ENCODE data around the gene ARL14. TPM values are rescaled to one million over a fixed set of nuclear protein-coding genes. Genes with fewer than 3 reads are reported as not detected.
"Not testable (repeated sequence)": the region's sequence is repeated elsewhere in the genome, so short reads cannot be mapped to it uniquely, and the experiment has no call there.

ARL14 gene
- polyA plus RNA-seq, 1 donor from 2014 or later = not detected

DNA sequence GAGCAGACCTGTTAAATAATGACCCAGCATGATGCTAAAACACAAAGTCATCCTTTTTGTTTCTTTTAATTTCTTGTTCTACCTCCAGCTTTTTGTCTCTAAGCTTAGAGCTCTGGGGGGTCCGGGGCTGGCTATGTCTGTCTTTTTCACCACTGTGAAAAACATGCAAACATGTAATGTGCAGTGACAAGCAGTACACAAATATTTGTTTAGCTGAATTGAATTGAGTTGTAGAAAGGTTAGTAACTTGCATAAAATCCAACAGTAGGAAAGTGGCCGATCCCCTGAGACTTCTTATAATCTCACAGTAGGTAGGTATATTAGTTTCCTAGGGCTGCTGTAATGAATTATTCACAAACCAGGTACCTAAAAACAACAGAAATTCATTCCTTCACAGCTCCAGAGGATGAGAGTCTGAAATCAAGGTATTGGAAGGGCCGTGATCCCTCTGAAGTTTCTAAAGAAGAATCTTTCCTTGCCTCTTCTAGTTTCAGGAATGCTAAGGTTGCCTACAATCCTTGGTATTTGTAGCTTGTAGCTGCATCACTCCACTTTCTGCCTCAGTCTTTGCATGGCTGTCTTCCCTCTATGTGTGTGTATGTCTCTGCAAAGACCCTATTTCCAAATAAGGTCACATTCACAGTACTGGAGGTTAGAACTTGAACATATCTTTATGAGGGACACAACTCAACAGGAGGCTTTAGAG is 32.7 kb downstream of the ARL14 start:
- H3K9me2 ChIP-seq (ENCODE audit: insufficient read depth, low read length) = no peaks in the 10 kb centered on the region
- no peak overlapping the region for H3K4me3 ChIP-seq (ENCODE audit: low read length)
- TF ChIP-seq CTCF (IDR thresholded peaks at IDR 0.05; ENCODE audit: poor library complexity, severe bottlenecking) = no peak
- no peak for TF ChIP-seq RAD21 (conservative IDR thresholded peaks at IDR 0.05)
- TF ChIP-seq, protein P1, sequence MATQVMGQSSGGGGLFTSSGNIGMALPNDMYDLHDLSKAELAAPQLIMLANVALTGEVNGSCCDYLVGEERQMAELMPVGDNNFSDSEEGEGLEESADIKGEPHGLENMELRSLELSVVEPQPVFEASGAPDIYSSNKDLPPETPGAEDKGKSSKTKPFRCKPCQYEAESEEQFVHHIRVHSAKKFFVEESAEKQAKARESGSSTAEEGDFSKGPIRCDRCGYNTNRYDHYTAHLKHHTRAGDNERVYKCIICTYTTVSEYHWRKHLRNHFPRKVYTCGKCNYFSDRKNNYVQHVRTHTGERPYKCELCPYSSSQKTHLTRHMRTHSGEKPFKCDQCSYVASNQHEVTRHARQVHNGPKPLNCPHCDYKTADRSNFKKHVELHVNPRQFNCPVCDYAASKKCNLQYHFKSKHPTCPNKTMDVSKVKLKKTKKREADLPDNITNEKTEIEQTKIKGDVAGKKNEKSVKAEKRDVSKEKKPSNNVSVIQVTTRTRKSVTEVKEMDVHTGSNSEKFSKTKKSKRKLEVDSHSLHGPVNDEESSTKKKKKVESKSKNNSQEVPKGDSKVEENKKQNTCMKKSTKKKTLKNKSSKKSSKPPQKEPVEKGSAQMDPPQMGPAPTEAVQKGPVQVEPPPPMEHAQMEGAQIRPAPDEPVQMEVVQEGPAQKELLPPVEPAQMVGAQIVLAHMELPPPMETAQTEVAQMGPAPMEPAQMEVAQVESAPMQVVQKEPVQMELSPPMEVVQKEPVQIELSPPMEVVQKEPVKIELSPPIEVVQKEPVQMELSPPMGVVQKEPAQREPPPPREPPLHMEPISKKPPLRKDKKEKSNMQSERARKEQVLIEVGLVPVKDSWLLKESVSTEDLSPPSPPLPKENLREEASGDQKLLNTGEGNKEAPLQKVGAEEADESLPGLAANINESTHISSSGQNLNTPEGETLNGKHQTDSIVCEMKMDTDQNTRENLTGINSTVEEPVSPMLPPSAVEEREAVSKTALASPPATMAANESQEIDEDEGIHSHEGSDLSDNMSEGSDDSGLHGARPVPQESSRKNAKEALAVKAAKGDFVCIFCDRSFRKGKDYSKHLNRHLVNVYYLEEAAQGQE (IDR thresholded peaks at IDR 0.05; ENCODE audit: borderline replicate concordance) = no peak
- no peak for TF ChIP-seq SMC3 (conservative IDR thresholded peaks at IDR 0.05; ENCODE audit: poor library complexity)
- no peak for TF ChIP-seq MXI1 (conservative IDR thresholded peaks at IDR 0.05; ENCODE audit: poor library complexity, severe bottlenecking)
- TF ChIP-seq EP300 (conservative IDR thresholded peaks at IDR 0.05; ENCODE audit: poor library complexity, severe bottlenecking) = no peak
- TF ChIP-seq POLR2AphosphoS5 (IDR thresholded peaks at IDR 0.05) = no peak
- TF ChIP-seq TAF1 (IDR thresholded peaks at IDR 0.05; ENCODE audit: low read depth) = no peak
- no peak for TF ChIP-seq EZH2 (IDR thresholded peaks at IDR 0.05; ENCODE audit: borderline replicate concordance, insufficient read depth, low read length, poor library complexity, severe bottlenecking)
- no peaks in the 10 kb centered on the region for H4K20me1 ChIP-seq (ENCODE audit: insufficient read depth)
- H3K79me2 ChIP-seq (replicated peaks; ENCODE audit: insufficient read depth, low read length) = no peaks in the 10 kb centered on the region
- H3K36me3 ChIP-seq (ENCODE audit: insufficient read depth, low read length) = no peaks in the 10 kb centered on the region
- no peaks in the 10 kb centered on the region for H3F3A ChIP-seq (ENCODE audit: insufficient read depth, low read length, poor library complexity, severe bottlenecking)
- H3K9me3 ChIP-seq (ENCODE audit: low read length) = no peaks in the 10 kb centered on the region
- H3K4me2 ChIP-seq (ENCODE audit: low read length) = no peak overlapping the region
- H3K27me3 ChIP-seq (ENCODE audit: insufficient read depth, low read depth, low read length) = no peaks in the 10 kb centered on the region
- no peak overlapping the region for H3K27ac ChIP-seq (ENCODE audit: low read length)
- H3K9ac ChIP-seq (ENCODE audit: low read length) = no peak overlapping the region
- no peak overlapping the region for H2AFZ ChIP-seq (ENCODE audit: low read depth, low read length)

GRCh38 chr3:160713144-160713543 is 36.2 kb downstream of the ARL14 start:
- H2AFZ ChIP-seq (ENCODE audit: low read depth, low read length); H3K27ac ChIP-seq (ENCODE audit: low read length); H3K79me2 ChIP-seq (replicated peaks; ENCODE audit: insufficient read depth, low read length); H3K4me3 ChIP-seq (ENCODE audit: low read length); H3K9me2 ChIP-seq (ENCODE audit: insufficient read depth, low read length); H3K9ac ChIP-seq (ENCODE audit: low read length); H4K20me1 ChIP-seq (ENCODE audit: insufficient read depth); H3K9me3 ChIP-seq (ENCODE audit: low read length); H3K4me2 ChIP-seq (ENCODE audit: low read length); H3K27me3 ChIP-seq (ENCODE audit: insufficient read depth, low read depth, low read length); H3F3A ChIP-seq (ENCODE audit: insufficient read depth, low read length, poor library complexity, severe bottlenecking); H3K36me3 ChIP-seq (ENCODE audit: insufficient read depth, low read length): not testable (repeated sequence)

Data from neural cell (in vitro differentiated cells).